Glutamatergic neuron (in vitro differentiated cells): Measurements from ENCODE around the gene HIRA. TPM values are rescaled to one million over a fixed set of nuclear protein-coding genes. Genes with fewer than 3 reads are reported as not detected.

ENCODE experiments used
- DNase-seq: peaks from one replicate; pipeline ENCODE4 v3.0.0; 2022
- H3K27ac Mint-ChIP-seq: one replicate; pipeline ENCODE4 v1.8.0; 2020; ENCODE audit warnings: mild to moderate bottlenecking, mixed read lengths, inconsistent platforms; ENCODE audit not compliant: unreplicated experiment
- H3K27me3 Mint-ChIP-seq: one replicate; pipeline ENCODE4 v1.8.0; 2020; ENCODE audit warnings: mild to moderate bottlenecking, moderate library complexity, mixed read lengths, inconsistent platforms; ENCODE audit not compliant: unreplicated experiment
- H3K36me3 Mint-ChIP-seq: one replicate; pipeline ENCODE4 v1.8.0; 2020; ENCODE audit warnings: mild to moderate bottlenecking, mixed read lengths, inconsistent platforms; ENCODE audit not compliant: unreplicated experiment
- H3K4me1 Mint-ChIP-seq: one replicate; pipeline ENCODE4 v1.8.0; 2020; ENCODE audit warnings: mild to moderate bottlenecking, low read depth, mixed read lengths, inconsistent platforms; ENCODE audit not compliant: unreplicated experiment
- H3K4me3 Mint-ChIP-seq: one replicate; pipeline ENCODE4 v1.8.0; 2020; ENCODE audit warnings: mild to moderate bottlenecking, mixed read lengths, inconsistent platforms; ENCODE audit not compliant: unreplicated experiment
- H3K9me3 Mint-ChIP-seq: one replicate; pipeline ENCODE4 v1.8.0; 2020; ENCODE audit warnings: mild to moderate bottlenecking, moderate library complexity, mixed read lengths, inconsistent platforms; ENCODE audit not compliant: unreplicated experiment
- total RNA-seq: library from RNA; stranded (reverse); fragmentation: NEBNext Ultra II Directional; extraction: Animal tissue kit (Norgen Biotek cat#: 25700); gene quantifications from one replicate; pipeline ENCODE4 v1.2.1, GENCODE V29; 2021; ENCODE audit not compliant: unreplicated experiment
- TF ChIP-seq, protein P1 (sequence below): fragments of 200-600 bp; sonication (generic); IDR thresholded peaks from one replicate; pipeline ENCODE4 v1.5.0; 2021; ENCODE audit not compliant: partially characterized antibody, unreplicated experiment

The HIRA gene
- total RNA-seq, 1 donor from 2014 or later = 51.0 TPM

DNA sequence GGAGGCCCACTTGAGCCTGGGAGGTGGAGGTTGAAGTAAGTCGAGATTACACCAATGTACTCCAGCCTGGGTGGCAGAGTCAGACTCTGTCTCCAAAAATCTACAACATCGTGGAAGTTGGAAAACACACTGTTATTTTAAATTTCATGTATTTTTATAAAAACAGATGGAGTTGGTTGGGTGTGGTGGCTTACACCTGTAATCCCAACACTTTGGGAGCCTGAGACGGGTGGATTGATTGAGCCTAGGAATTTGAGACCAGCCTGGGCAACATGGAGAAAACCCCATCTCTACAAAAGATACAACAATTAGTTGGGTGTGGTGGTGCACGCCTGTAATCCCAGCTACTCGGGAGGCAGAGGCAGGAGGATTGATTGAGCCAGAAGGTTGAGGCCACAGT lies 88.1 kb downstream of the HIRA start:
- peaks cover 12% of the 10 kb centered on the region for H3K27me3 Mint-ChIP-seq
- H3K4me1 Mint-ChIP-seq = no peaks in the 10 kb centered on the region
- H3K36me3 Mint-ChIP-seq = peaks cover 63% of the 10 kb centered on the region
- TF ChIP-seq, protein P1, sequence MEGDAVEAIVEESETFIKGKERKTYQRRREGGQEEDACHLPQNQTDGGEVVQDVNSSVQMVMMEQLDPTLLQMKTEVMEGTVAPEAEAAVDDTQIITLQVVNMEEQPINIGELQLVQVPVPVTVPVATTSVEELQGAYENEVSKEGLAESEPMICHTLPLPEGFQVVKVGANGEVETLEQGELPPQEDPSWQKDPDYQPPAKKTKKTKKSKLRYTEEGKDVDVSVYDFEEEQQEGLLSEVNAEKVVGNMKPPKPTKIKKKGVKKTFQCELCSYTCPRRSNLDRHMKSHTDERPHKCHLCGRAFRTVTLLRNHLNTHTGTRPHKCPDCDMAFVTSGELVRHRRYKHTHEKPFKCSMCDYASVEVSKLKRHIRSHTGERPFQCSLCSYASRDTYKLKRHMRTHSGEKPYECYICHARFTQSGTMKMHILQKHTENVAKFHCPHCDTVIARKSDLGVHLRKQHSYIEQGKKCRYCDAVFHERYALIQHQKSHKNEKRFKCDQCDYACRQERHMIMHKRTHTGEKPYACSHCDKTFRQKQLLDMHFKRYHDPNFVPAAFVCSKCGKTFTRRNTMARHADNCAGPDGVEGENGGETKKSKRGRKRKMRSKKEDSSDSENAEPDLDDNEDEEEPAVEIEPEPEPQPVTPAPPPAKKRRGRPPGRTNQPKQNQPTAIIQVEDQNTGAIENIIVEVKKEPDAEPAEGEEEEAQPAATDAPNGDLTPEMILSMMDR = no peak
- no peak overlapping the region for H3K27ac Mint-ChIP-seq
- peaks cover 8% of the 10 kb centered on the region for H3K9me3 Mint-ChIP-seq
- H3K4me3 Mint-ChIP-seq = no peak overlapping the region
- DNase-seq = no peak

DNA sequence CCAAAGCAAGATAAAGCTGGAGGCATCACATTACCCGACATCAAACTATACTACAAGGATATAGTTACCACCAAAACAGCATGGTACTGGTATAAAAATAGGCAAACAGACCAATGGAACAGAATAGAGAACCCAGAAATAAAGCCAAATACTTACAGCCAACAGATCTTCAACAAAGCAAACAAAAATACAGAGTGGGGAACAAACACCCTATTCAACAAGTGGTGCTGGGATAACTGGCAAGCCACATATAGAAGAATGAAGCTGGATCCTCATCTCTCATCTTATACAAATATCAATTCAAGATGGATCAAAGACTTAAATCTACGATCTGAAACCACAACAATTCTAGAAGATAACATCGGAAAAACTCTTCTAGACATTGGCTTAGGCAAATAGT lies 90.0 kb downstream of the HIRA start:
- Mint-ChIP-seq H3K9me3 (peaks cover 11% of the 10 kb centered on the region), H3K27me3 (peaks cover 12% of the 10 kb centered on the region), H3K27ac (no peak overlapping the region), H3K4me3 (no peak overlapping the region), H3K4me1 (no peaks in the 10 kb centered on the region), H3K36me3 (peaks cover 79% of the 10 kb centered on the region)
- TF ChIP-seq, protein P1 = no peak
- DNase-seq = no peak

DNA sequence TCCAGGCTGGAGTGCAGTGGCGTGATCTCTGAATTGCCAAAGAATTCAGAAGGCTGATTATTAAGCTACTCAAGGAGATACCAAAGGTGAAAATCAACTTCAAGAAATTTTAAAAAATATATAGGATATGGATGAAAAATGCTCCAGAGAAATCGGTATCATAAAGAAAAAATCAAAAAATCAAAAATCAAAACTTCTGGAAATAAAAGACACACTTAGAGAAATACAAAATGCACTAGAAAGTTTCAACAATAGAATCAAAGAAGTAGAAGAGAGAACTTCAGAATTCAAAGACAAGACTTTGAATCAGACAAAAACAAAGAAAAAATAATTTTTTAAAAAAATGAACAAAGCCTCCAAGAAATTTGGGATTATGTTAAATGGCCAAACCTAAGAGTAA lies 94.4 kb downstream of the HIRA start:
- Mint-ChIP-seq H3K9me3 (peaks cover 27% of the 10 kb centered on the region), H3K36me3 (peaks cover 81% of the 10 kb centered on the region), H3K4me3 (no peak overlapping the region)

DNA sequence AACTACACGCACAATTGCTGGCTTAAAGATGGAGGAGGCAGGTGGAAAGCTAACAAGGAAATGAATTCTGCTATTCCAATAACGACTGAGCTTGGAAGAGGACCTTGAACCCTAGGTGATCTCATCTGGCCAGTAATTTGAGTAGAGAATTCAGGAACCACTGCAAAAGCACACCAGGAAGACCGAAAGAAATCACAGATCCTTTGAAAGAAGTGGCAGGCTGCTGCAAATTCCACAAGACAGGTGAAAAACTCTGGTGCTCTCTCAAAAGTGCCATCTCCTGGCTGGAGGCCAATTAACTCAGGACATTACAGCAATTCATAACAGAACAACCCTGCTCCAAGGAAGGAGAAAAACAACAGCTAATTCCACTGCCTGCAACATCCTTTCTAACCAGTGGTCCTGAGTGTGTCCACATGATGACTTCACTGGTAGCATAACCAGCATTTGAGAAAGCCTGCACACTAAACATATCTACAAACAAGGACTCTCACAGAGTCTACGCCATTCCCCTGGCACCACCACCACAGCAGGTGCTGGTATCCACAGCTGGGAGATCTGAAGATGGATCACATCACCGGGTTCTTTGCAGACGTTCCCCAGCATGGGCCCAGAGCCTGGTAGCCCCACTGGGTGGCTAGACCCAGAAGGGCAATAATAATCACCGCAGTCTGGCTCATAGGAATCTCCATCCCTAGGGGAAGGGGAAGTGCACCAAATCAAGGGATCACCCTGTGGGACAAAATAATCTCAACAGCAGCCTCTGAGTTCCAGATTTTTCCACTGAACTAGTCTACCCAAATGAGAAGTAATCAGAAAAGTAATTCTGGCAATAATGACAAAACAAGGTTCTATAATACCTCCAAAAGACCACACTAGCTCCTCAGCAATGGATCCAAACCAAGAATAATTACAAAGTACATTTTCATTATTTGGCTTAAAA lies 95.1 kb downstream of the HIRA start:
- no peak overlapping the region for H3K4me3 Mint-ChIP-seq
- DNase-seq = no peak
- H3K9me3 Mint-ChIP-seq = peaks cover 31% of the 10 kb centered on the region
- H3K27me3 Mint-ChIP-seq = peaks cover 13% of the 10 kb centered on the region
- no peaks in the 10 kb centered on the region for H3K4me1 Mint-ChIP-seq
- H3K36me3 Mint-ChIP-seq = peaks cover 82% of the 10 kb centered on the region
- TF ChIP-seq, protein P1 = no peak
- H3K27ac Mint-ChIP-seq = no peak overlapping the region

More for the DNA sequence above, 94.4 kb downstream of the HIRA start:
- TF ChIP-seq, protein P1 = no peak
- H3K27me3 Mint-ChIP-seq = peaks cover 14% of the 10 kb centered on the region
- H3K4me1 Mint-ChIP-seq = no peaks in the 10 kb centered on the region
- H3K27ac Mint-ChIP-seq = no peak overlapping the region
- no peak for DNase-seq

DNA sequence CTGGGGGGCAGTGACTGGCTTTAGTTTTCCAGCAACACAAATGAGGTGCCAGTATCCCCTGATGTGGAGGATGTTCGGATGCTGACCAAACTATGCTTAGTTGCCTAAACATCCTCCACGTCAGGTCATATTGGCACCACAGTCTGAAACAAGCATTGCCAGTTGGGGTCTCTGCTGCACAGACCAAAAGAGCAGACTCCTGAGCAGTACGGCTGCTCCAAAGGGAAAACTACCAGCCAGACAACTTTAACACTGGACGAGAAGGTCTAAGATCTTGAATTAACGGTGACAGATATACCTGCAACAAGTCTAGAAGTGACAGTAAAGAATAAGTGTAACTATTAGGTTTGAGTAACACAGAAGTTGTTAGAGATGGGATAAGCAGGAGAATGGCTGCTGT lies 99.6 kb downstream of the HIRA start:
- Mint-ChIP-seq H3K4me3 (no peak overlapping the region), H3K9me3 (peaks cover 31% of the 10 kb centered on the region)

More for the DNA sequence above, 99.6 kb downstream of the HIRA start:
- DNase-seq = no peak
- TF ChIP-seq, protein P1 = no peak
- H3K4me1 Mint-ChIP-seq = no peaks in the 10 kb centered on the region
- peaks cover 75% of the 10 kb centered on the region for H3K36me3 Mint-ChIP-seq
- H3K27me3 Mint-ChIP-seq = peaks cover 15% of the 10 kb centered on the region
- no peak overlapping the region for H3K27ac Mint-ChIP-seq
